ENCODE data around the gene JCHAIN. TPM values are rescaled to one million over a fixed set of nuclear protein-coding genes. Genes with fewer than 3 reads are reported as not detected.

Gene JCHAIN
- total and polyA plus RNA-seq, 9 of the 15 experiments (the other 6 are each of a cell fraction or from before 2014, with no cell fraction given) = 0.04 to 0.68 (median 0.26) TPM; not detected in 5

- TF ChIP-seq ZNF512 (tag; IDR thresholded peaks at IDR 0.05) (no peak), LCOR (CRISPR knock-in tag; IDR thresholded peaks at IDR 0.05) (no peak), NR2F6 (CRISPR knock-in tag; IDR thresholded peaks at IDR 0.05) (no peak), TRIM24 (IDR thresholded peaks at IDR 0.05) (no peak), ZNF324 (CRISPR knock-in tag; IDR thresholded peaks at IDR 0.05) (no peak)
These were observed 45.8 kb upstream of the JCHAIN start (continued) for GRCh38 chr4:70712150-70712549.

- CTCF ChIA-PET (ENCODE audit: low intra/inter-chr PET ratio) = no interaction called here
- no peaks in the 10 kb centered on the region for H4K20me1 ChIP-seq (replicated peaks; ENCODE audit: control insufficient read depth, insufficient read depth, low read length)
- peaks cover 41% of the 10 kb centered on the region for H3K79me2 ChIP-seq (ENCODE audit: control insufficient read depth, insufficient read depth, low read length)
- DNase-seq (ENCODE audit: extremely low read depth in 1 of 4, low spot score in 3 of 4) (no peak), FAIRE-seq (no peak), ATAC-seq (no peak)
- BruUV-seq (replicated peaks) = no TSS peak
- no peaks in the 10 kb centered on the region for H3K9me1 ChIP-seq (ENCODE audit: control insufficient read depth, insufficient read depth, low read length)
- no peak overlapping the region for H3K27ac ChIP-seq (ENCODE audit: extremely low read depth, low read depth, low read length)
- POLR2A ChIA-PET = interaction anchor here (1.1 to 2.8 kb wide), 2 partner anchors 7 to 11 kb away, joined by 5 to 17 read pairs; partner anchors contain the start of gene RUFY3
- WGBS (ENCODE audit: insufficient coverage, low coverage, missing lambda C conversion rate) = 35% methylated on average over 3 of the region's 3 CpGs
- H2AFZ ChIP-seq (ENCODE audit: low read depth, low read length) = no peak overlapping the region
- no peak overlapping the region for H3K9ac ChIP-seq (ENCODE audit: insufficient read depth in 1 of 2, low read depth in 2 of 2, low read length in 2 of 2)
- H3K9me3 ChIP-seq (replicated peaks; ENCODE audit: control insufficient read depth, insufficient read depth, low read depth, low read length) = no peaks in the 10 kb centered on the region
- in situ Hi-C loops (cut with MboI) (no loop called here), intact Hi-C loops (cut with micrococcal nuclease) (no loop called here)
- H3K4me2 ChIP-seq (ENCODE audit: insufficient read depth, low read length) = no peak overlapping the region
- no peaks in the 10 kb centered on the region for H3K36me3 ChIP-seq (ENCODE audit: control insufficient read depth, insufficient read depth, low read length)
- no peaks in the 10 kb centered on the region for H3K27me3 ChIP-seq (ENCODE audit: control insufficient read depth in 2 of 2, insufficient read depth in 2 of 2, low read length in 2 of 2)
- no peak overlapping the region for H3K4me3 ChIP-seq
- H3K4me1 ChIP-seq (replicated peaks in 1 of 2; ENCODE audit: control insufficient read depth in 2 of 2, insufficient read depth in 2 of 2, low read length in 2 of 2) = peaks cover 8 to 32% of the 10 kb centered on the region in 2 experiments
- no peak for TF ChIP-seq SMAD1 (IDR thresholded peaks at IDR 0.05; ENCODE audit: low read depth, low read length, partially characterized antibody)
- TF ChIP-seq AFF1 (IDR thresholded peaks at IDR 0.05; ENCODE audit: low read depth in 1 of 2, partially characterized antibody in 2 of 2) = no peak
- no peak for TF ChIP-seq HMG20B (CRISPR knock-in tag; IDR thresholded peaks at IDR 0.05)
- TF ChIP-seq MNT (conservative IDR thresholded peaks at IDR 0.05) = no peak
- TF ChIP-seq ZC3H11A (IDR thresholded peaks at IDR 0.05; ENCODE audit: low read depth, low read length) = no peak
These were observed 45.3 kb upstream of the JCHAIN start for GRCh38 chr4:70711599-70711998.
